Endothelial cell of umbilical vein (primary cell): ENCODE measurements around the gene RNH1. TPM values are rescaled to one million over a fixed set of nuclear protein-coding genes. Genes with fewer than 3 reads are reported as not detected.

Experiments used
- BruUV-seq: library from RNA; stranded (reverse); fragments of 400-500 nt; replicated peaks from 2 replicates; lab custom pipeline; 2021; lab: Mats Ljungman, UMichigan
- CTCF ChIA-PET: fragments of 300-600, 350-600 bp; sonication (Branson Sonifier 250); formaldehyde crosslinking; loops from one replicate; lab custom pipeline; 2021; ENCODE audit warnings: antibody characterized with exemption, inconsistent platforms; lab: Charles Lee
- POLR2A ChIA-PET: fragments of 300-600, 350-600 bp; sonication (Branson Sonifier 250); formaldehyde crosslinking; loops from one replicate; lab custom pipeline; 2021; ENCODE audit warnings: antibody characterized with exemption, inconsistent platforms; lab: Charles Lee
- DNase-seq: peaks from one replicate; pipeline ENCODE4 v3.0.0-alpha.2; 2011; ENCODE audit warnings: low read depth, low spot score
- FAIRE-seq: peaks from 2 replicates; lab custom pipeline; 2011; peaks lifted over from hg19 to GRCh38; lab: Jason Lieb, UNC
- H2AFZ ChIP-seq: 2 replicates; pipeline ENCODE4 v1.6.0; 2012; ENCODE audit warnings: low read depth, low read length, control low read depth, inconsistent platforms
- H3K27ac ChIP-seq: 2 replicates; pipeline ENCODE4 v1.5.1; 2011; ENCODE audit warnings: low read depth, mild to moderate bottlenecking, control low read depth, low read length, moderate library complexity; ENCODE audit not compliant: insufficient read depth
- H3K27me3 ChIP-seq, 2 experiments: 2 replicates each; pipeline versions ENCODE4 v1.6.0 to v1.6.1; 2011; ENCODE audit warnings: low read length in 2 of 2, mixed read lengths in 1 of 2; ENCODE audit not compliant: control insufficient read depth in 2 of 2, insufficient read depth in 2 of 2
- H3K36me3 ChIP-seq, 2 experiments: 2 replicates in 1 of 2; 3 replicates in 1 of 2; pipeline ENCODE4 v1.5.1; 2011; ENCODE audit warnings: low read length in 2 of 2, mild to moderate bottlenecking in 1 of 2, moderate library complexity in 1 of 2; ENCODE audit not compliant: control insufficient read depth in 2 of 2, insufficient read depth in 2 of 2; ENCODE audit errors: extremely low read depth in 1 of 2
- H3K4me1 ChIP-seq: 3 replicates; pipeline ENCODE4 v1.5.1; 2011; ENCODE audit warnings: mild to moderate bottlenecking, low read length; ENCODE audit not compliant: control insufficient read depth, insufficient read depth; ENCODE audit errors: extremely low read depth
- H3K4me2 ChIP-seq: 2 replicates; pipeline ENCODE4 v1.6.1; 2011; ENCODE audit warnings: low read length, control low read depth, mixed read lengths; ENCODE audit not compliant: insufficient read depth
- H3K4me3 ChIP-seq, 3 experiments: fragments of 200-600 bp in 1 of 3; sonication (generic), shearing (Covaris generic) in 1 of 3; replicated peaks in 1 of 3; 2 replicates each; pipeline ENCODE4 v1.5.1; 2011 to 2016; ENCODE audit warnings: control low read depth in 3 of 3, low read length in 3 of 3, mild to moderate bottlenecking in 2 of 3, inconsistent platforms in 1 of 3, low read depth in 1 of 3, moderate library complexity in 1 of 3; ENCODE audit not compliant: insufficient read depth in 1 of 3
- H3K79me2 ChIP-seq: 2 replicates; pipeline ENCODE4 v1.6.0; 2012; ENCODE audit warnings: low read length, inconsistent platforms; ENCODE audit not compliant: control insufficient read depth, insufficient read depth
- H3K9ac ChIP-seq: replicated peaks from 2 replicates; pipeline ENCODE3; 2011; ENCODE audit warnings: low read length, control low read depth; ENCODE audit not compliant: insufficient read depth; ENCODE audit errors: extremely low read depth
- H3K9me1 ChIP-seq: replicated peaks from 3 replicates; pipeline ENCODE4 v1.6.0; 2011; ENCODE audit warnings: mild to moderate bottlenecking, low read length; ENCODE audit not compliant: control insufficient read depth, insufficient read depth; ENCODE audit errors: extremely low read depth
- H3K9me3 ChIP-seq: replicated peaks from 2 replicates; pipeline ENCODE4 v1.5.1; 2012; ENCODE audit warnings: low read length, inconsistent platforms; ENCODE audit not compliant: control insufficient read depth, insufficient read depth
- H4K20me1 ChIP-seq: replicated peaks from 2 replicates; pipeline ENCODE3; 2011; ENCODE audit warnings: mild to moderate bottlenecking, low read length; ENCODE audit not compliant: control insufficient read depth, insufficient read depth; ENCODE audit errors: extremely low read depth
- EZH2 ChIP-seq: IDR thresholded peaks from 2 replicates; pipeline ENCODE4 v1.6.1; 2012; ENCODE audit warnings: borderline replicate concordance, low read depth, mild to moderate bottlenecking, moderate library complexity, low read length, inconsistent platforms; ENCODE audit not compliant: severe bottlenecking
- GATA2 ChIP-seq: IDR thresholded peaks from 2 replicates; pipeline ENCODE4 v1.7.0; 2011; ENCODE audit warnings: low read depth, mild to moderate bottlenecking, moderate library complexity, mixed read lengths, low read length; ENCODE audit not compliant: insufficient read length, insufficient read depth
- JUN ChIP-seq: IDR thresholded peaks from 2 replicates; pipeline ENCODE4 v1.6.1; 2011; ENCODE audit warnings: borderline replicate concordance, low read depth; ENCODE audit not compliant: insufficient read length, insufficient read depth
- MYC ChIP-seq: IDR thresholded peaks from one replicate; pipeline ENCODE4 v1.6.1; 2011; ENCODE audit warnings: mild to moderate bottlenecking, low read depth, low read length
- POLR2A ChIP-seq: IDR thresholded peaks from 2 replicates; pipeline ENCODE4 v1.6.1; 2012; ENCODE audit warnings: low read depth, mild to moderate bottlenecking, control low read depth, low read length
- dilution Hi-C: fragments of 300-500 bp; cut with MboI; formaldehyde crosslinking; loops from one replicate; pipeline ENCODE4 v1.15.0; 2019; ENCODE audit warnings: low sequenced_read_pairs; ENCODE audit not compliant: extremely low pct_ligation_motif_present
- intact Hi-C: fragments of 100-400 bp; cut with micrococcal nuclease; formaldehyde crosslinking; loops from one replicate; pipeline ENCODE4 v1.10.0; 2022
- polyA plus RNA-seq, 4 experiments: library from polyadenylated mRNA; depleted of rRNA in 3 of 4; stranded (reverse) in 3 of 4; unstranded in 1 of 4; fragments of >200 nt; gene quantifications; 2 replicates each; pipeline versions ENCODE4 v1.2.1 to v1.2.3, GENCODE V29; 2011 to 2012; ENCODE audit warnings: missing spikeins in 1 of 4
- total RNA-seq: library from RNA; stranded (reverse); gene quantifications from 2 replicates; pipeline ENCODE4 v1.2.3, GENCODE V29; 2021
- TF ChIP-seq, protein P1 (sequence below): IDR thresholded peaks from 2 replicates; pipeline ENCODE4 v1.6.1; 2011; ENCODE audit not compliant: insufficient read depth, insufficient read length

The RNH1 gene
- total and polyA plus RNA-seq, 2 donors (not counting 3 experiments of a cell fraction or from before 2014, with no cell fraction given), result 144 to 198 TPM

DNA sequence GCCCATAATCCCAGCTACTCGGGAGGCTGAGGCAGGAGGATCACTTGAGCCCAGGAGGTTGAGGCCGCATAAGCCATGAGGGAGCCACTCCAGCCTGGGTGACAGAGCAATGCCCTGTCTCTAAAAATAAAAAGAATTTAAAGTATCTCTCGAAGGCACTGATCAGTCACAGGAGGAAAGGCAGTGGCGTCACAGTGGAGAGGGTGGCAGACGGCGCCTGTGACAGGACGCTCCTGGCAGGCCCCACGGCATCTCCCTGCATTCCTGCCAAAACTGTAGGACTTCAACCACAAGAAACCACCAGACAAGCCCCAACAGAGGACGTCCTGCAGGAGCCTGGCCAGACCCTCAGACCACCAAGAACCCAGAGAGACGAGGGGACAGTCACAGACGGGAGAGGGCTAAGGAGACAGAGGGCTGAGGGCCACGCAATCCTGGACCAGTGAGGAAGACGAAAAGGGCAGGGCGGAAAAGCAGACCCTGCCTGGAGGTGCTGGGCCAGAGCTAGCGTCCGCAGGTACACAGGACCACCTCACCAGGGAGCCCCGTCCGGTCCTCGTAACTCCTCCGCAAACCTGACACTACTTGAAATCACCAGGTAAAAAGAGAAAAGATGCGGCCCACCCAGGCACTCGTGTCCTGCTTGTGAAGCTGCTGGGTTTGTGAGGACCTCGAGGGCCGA is 5.9 kb downstream of the RNH1 start:
- no TSS peak for BruUV-seq
- intact Hi-C loops (no loop called here), dilution Hi-C loops (no loop called here)
- FAIRE-seq, result no peak
- H3K9ac ChIP-seq, result no peak overlapping the region
- no peaks in the 10 kb centered on the region for H4K20me1 ChIP-seq
- ChIA-PET POLR2A (no interaction called here), CTCF (interaction anchor here (1.0 kb wide), 1 partner anchor 32 kb away, joined by 3 read pairs; no protein-coding TSS in a partner anchor)
- no peak overlapping the region for H3K27ac ChIP-seq
- H3K79me2 ChIP-seq, result peaks cover 17% of the 10 kb centered on the region
- H3K9me1 ChIP-seq, result no peaks in the 10 kb centered on the region
- H3K9me3 ChIP-seq, result no peaks in the 10 kb centered on the region
- H3K27me3 ChIP-seq, result no peaks in the 10 kb centered on the region
- H2AFZ ChIP-seq, result no peak overlapping the region
- TF ChIP-seq EZH2 (no peak), JUN (no peak), MYC (no peak), POLR2A (no peak), GATA2 (no peak)
- TF ChIP-seq, protein P1, sequence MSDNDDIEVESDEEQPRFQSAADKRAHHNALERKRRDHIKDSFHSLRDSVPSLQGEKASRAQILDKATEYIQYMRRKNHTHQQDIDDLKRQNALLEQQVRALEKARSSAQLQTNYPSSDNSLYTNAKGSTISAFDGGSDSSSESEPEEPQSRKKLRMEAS, result no peak
- H3K4me1 ChIP-seq, result peaks cover 22% of the 10 kb centered on the region
- DNase-seq, result no peak
- peaks cover 3 to 46% of the 10 kb centered on the region in 2 experiments for H3K36me3 ChIP-seq
- no peak overlapping the region for H3K4me2 ChIP-seq
- no peak overlapping the region for H3K4me3 ChIP-seq
